Lower leg skin (tissue), 4 donors: Measurements from ENCODE around the gene ZNF839. TPM values are rescaled to one million over a fixed set of nuclear protein-coding genes. Genes with fewer than 3 reads are reported as not detected.

Experiments
- DNase-seq, 2 donors: peaks; one replicate each; pipeline ENCODE4 v3.0.0-alpha.2; 2019; ENCODE audit warnings: low spot score in 2 of 2
- H3K4me3 ChIP-seq: fragments of 200-600 bp; sonication (generic); 2 replicates; pipeline ENCODE4 v1.5.1; 2017; ENCODE audit warnings: mild to moderate bottlenecking, low read depth; ENCODE audit not compliant: poor library complexity, severe bottlenecking
- CTCF ChIP-seq, 3 donors: fragments of 450-650 bp; IDR thresholded peaks; one replicate each; pipeline ENCODE4 v1.5.1; 2016; ENCODE audit warnings: antibody characterized with exemption in 3 of 3, mild to moderate bottlenecking in 3 of 3, moderate library complexity in 2 of 3
- POLR2A ChIP-seq, 2 donors: fragments of 450-650 bp; IDR thresholded peaks; one replicate each; pipeline ENCODE4 v1.6.1; 2016 to 2017; ENCODE audit warnings: antibody characterized with exemption in 2 of 2, mild to moderate bottlenecking in 1 of 2, moderate library complexity in 1 of 2
- WGBS, 2 donors: methylation state at CpG; one replicate each; pipeline ENCODE4 v1.1.5; 2018; 5-methylcytosine and 5-hydroxymethylcytosine counted together
- intact Hi-C: fragments of 100-400 bp; cut with DNase I; formaldehyde crosslinking; loops from one replicate; pipeline ENCODE4 v1.15.0; 2023; ENCODE audit warnings: low total_unique reads
- total RNA-seq, 4 donors: library from RNA; depleted of rRNA; stranded (reverse); fragments of >200 nt; gene quantifications; one replicate each; pipeline ENCODE4 v1.1.0, GENCODE V29; 2016

The ZNF839 gene
- total RNA-seq, 4 donors from 2014 or later, result 10.7 to 15.2 (median 13.6) TPM

GRCh38 chr14:102342238-102342637 is 22.7 kb downstream of the ZNF839 start:
- no peak for DNase-seq
- no peak overlapping the region for H3K4me3 ChIP-seq
- intact Hi-C loops, result no loop called here
- WGBS, 2 donors, result 90 to 92% methylated on average over 5 of the region's 5 CpGs
- TF ChIP-seq CTCF (IDR thresholded peaks at IDR 0.05) (no peak), POLR2A (IDR thresholded peaks at IDR 0.05) (no peak)

- intact Hi-C loops, result no loop called here
- TF ChIP-seq CTCF (IDR thresholded peaks at IDR 0.05) (no peak), POLR2A (IDR thresholded peaks at IDR 0.05) (no peak)
- 91 to 94% methylated on average over 6 to 7 of the region's 7 CpGs for whole genome bisulfite sequencing, 2 donors
- DNase-seq, result no peak
- no peak overlapping the region for H3K4me3 ChIP-seq
Measured at GRCh38 chr14:102344084-102344483, 24.5 kb downstream of the ZNF839 start.

GRCh38 chr14:102344485-102344884 is 24.9 kb downstream of the ZNF839 start:
- WGBS, 2 donors, result 82 to 84% methylated on average over 5 of the region's 5 CpGs
- no peak for TF ChIP-seq CTCF (IDR thresholded peaks at IDR 0.05)
- TF ChIP-seq POLR2A (IDR thresholded peaks at IDR 0.05), result no peak
- intact Hi-C loops, result no loop called here
- H3K4me3 ChIP-seq, result no peak overlapping the region
- no peak for DNase-seq

- TF ChIP-seq CTCF (IDR thresholded peaks at IDR 0.05) (no peak), POLR2A (IDR thresholded peaks at IDR 0.05) (no peak)
- intact Hi-C loops, result no loop called here
- no peak for DNase-seq
- WGBS, 2 donors, result 72 to 74% methylated on average over 3 of the region's 3 CpGs
- no peak overlapping the region for H3K4me3 ChIP-seq
Measured at GRCh38 chr14:102345232-102345631, 25.7 kb downstream of the ZNF839 start.

- 95 to 97% methylated on average over 4 of the region's 4 CpGs for WGBS, 2 donors
- TF ChIP-seq POLR2A (IDR thresholded peaks at IDR 0.05), result no peak
- no peak for TF ChIP-seq CTCF (IDR thresholded peaks at IDR 0.05)
- DNase-seq, result no peak
- intact Hi-C loops, result no loop called here
- no peak overlapping the region for H3K4me3 ChIP-seq
Measured at GRCh38 chr14:102346645-102347044, 27.1 kb downstream of the ZNF839 start.

- TF ChIP-seq POLR2A (IDR thresholded peaks at IDR 0.05) (no peak), CTCF (IDR thresholded peaks at IDR 0.05) (no peak)
- DNase-seq, result no peak
- H3K4me3 ChIP-seq, result no peak overlapping the region
- WGBS, 2 donors, result 82 to 93% methylated on average over 10 to 16 of the region's 16 CpGs
- intact Hi-C loops, result no loop called here
Measured at GRCh38 chr14:102348376-102348775, 28.8 kb downstream of the ZNF839 start.
